Stimulated activated naive CD8-positive, alpha-beta T cell treated with anti-CD3 and anti-CD28 coated beads, Interleukin-15, Interleukin-2, amounts not matched to agents 100 ng/mL and 50 ng/mL, for 24 hours (primary cell): ENCODE results near the gene KNDC1.
"Not testable (repeated sequence)": the region's sequence is repeated elsewhere in the genome, so short reads cannot be mapped to it uniquely, and the experiment has no call there.

Source experiments
- H3K27ac Mint-ChIP-seq: one replicate; pipeline ENCODE4 v1.8.0; 2021; ENCODE audit warnings: mild to moderate bottlenecking, mixed read lengths
- H3K27me3 Mint-ChIP-seq: one replicate; pipeline ENCODE4 v1.8.0; 2021; ENCODE audit warnings: mixed read lengths
- H3K36me3 Mint-ChIP-seq: one replicate; pipeline ENCODE4 v1.8.0; 2021; ENCODE audit warnings: low read depth, mixed read lengths
- H3K4me1 Mint-ChIP-seq: one replicate; pipeline ENCODE4 v1.8.0; 2021; ENCODE audit warnings: low read depth, mixed read lengths
- H3K4me3 Mint-ChIP-seq: one replicate; pipeline ENCODE4 v1.8.0; 2021; ENCODE audit warnings: mild to moderate bottlenecking, mixed read lengths
- H3K9me3 Mint-ChIP-seq: one replicate; pipeline ENCODE4 v1.8.0; 2021; ENCODE audit warnings: mixed read lengths

KNDC1 gene

DNA sequence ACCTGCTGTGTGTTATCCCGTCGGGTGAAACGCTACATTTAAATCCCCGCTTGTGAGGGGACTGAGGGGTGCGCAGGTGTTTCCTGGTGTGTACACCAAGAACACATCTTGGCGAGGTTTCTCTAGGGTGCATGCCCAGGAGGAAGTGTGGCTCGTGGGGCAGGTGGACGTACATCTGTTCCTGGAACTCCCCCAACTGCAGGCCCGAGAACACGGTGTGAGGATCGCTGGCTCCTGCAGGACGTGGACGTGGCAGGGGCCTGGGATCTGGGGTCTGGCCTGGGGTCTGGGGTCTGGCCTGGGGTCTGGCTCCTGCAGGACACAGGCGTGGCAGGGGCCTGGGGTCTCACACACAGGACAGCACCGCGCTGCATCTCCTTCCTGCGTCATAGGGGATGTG lies 10.1 kb downstream of the KNDC1 start:
- H3K36me3 Mint-ChIP-seq: no peaks in the 10 kb centered on the region
- H3K27me3 Mint-ChIP-seq: peaks cover 23% of the 10 kb centered on the region
- no peak overlapping the region for H3K27ac Mint-ChIP-seq
- peaks cover 6% of the 10 kb centered on the region for H3K9me3 Mint-ChIP-seq
- no peak overlapping the region for H3K4me3 Mint-ChIP-seq
- no peaks in the 10 kb centered on the region for H3K4me1 Mint-ChIP-seq

DNA sequence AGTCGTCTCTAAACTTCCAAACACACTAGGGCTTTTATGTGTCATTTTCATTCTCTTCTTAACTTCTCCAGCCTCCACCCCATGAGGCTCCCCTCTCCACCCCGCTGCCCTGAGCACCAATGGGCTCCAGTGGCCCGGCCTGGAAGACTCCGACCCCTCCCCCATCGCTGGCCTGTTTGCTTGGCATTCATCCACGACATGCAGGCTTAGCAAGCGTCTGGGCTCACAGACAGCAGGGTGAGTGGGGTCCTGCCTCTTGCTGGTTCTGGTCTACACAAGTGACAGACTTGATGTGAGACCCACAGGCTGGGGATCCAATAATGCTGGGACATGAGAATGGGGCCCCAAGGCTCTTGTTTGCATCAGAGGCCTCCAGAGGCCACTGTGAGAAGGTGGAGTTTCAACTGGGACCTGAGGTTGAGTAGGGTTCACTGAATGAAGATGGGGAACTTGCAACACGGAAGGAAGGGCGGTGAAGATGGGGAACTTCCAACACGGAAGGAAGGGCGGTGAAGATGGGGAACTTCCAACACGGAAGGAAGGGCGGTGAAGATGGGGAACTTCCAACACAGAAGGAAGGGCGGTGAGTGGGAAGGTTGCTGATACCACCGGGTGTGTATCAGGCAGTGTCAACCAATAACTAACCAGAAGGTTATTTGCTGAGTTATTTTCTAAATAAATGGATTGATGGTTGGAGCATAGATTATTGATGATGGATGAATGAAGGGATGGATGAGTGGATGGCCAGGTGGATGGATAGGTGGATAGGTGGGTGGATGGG lies 14.0 kb downstream of the KNDC1 start:
- H3K27me3 Mint-ChIP-seq: peaks cover 23% of the 10 kb centered on the region
- no peaks in the 10 kb centered on the region for H3K4me1 Mint-ChIP-seq
- H3K4me3 Mint-ChIP-seq: no peak overlapping the region
- H3K9me3 Mint-ChIP-seq: peaks cover 20% of the 10 kb centered on the region
- H3K36me3 Mint-ChIP-seq: no peaks in the 10 kb centered on the region
- H3K27ac Mint-ChIP-seq: no peak overlapping the region

DNA sequence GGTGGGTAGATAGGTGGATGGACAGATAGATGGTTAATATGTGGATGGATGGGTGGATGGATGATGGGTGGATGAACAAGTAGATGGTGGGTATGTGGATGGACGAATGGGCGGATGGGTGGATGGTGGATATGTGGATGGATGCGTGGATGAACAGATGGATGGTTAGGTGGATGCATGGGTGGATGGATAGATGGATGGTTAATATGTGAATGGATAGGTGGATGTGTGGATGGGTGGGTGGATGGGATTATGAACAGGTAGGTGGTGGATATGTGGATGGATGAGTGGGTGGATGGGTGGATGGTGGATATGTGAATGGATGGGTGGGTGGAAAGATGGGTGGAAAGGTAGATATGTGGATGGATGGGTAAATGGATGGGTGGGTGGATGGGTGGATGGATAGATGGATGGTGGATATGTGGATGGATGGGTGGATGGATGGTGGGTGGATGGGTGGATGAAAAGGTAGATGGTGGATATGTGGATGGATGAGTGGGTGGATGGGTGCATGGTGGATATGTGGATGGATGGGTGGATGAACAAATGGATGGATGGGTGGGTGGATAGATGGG lies 14.8 kb downstream of the KNDC1 start:
- no peak overlapping the region for H3K4me3 Mint-ChIP-seq
- no peaks in the 10 kb centered on the region for H3K36me3 Mint-ChIP-seq
- no peak overlapping the region for H3K27ac Mint-ChIP-seq
- peaks cover 22% of the 10 kb centered on the region for H3K27me3 Mint-ChIP-seq
- no peaks in the 10 kb centered on the region for H3K4me1 Mint-ChIP-seq
- peaks cover 20% of the 10 kb centered on the region for H3K9me3 Mint-ChIP-seq

DNA sequence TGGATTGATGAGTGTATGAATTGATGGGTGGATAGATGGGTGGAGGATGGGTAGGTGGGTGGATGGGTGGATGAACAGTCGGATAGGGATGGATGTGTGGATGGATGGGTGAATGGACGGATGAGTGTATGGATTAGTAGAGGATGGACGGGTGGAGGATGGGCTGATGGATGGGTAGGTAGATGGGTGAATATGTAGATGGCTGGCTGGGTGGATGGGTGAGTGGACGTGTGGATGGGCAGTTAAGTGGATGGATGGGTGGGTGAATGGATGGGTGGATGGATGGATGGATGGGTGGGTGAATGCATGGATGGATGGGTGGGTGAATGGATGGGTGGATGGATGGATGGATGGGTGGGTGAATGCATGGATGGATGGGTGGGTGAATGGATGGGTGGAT lies 15.6 kb downstream of the KNDC1 start:
- H3K27ac Mint-ChIP-seq, H3K4me3 Mint-ChIP-seq, H3K36me3 Mint-ChIP-seq, H3K4me1 Mint-ChIP-seq: not testable (repeated sequence)
- Mint-ChIP-seq H3K9me3 (peaks cover 20% of the 10 kb centered on the region), H3K27me3 (peaks cover 19% of the 10 kb centered on the region)

DNA sequence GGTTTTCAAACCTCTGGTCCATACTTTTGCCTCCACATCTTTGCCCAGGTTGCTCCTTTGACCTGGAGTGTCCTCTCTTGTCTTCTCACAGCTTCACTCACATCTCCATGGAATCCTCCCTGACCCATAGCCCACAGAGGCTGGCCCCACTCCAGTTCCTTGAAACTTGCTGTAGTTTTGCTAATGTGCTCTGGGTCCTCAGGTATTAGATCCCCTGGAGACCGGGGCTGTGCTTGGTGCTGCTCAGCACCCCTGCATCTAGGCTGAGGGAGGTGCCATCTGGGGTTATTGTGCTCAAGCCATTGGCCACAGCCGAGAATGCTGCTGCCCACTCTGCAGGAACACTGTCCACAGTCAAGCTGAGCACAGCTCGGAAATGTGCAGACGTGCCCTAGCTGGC lies 16.5 kb downstream of the KNDC1 start:
- Mint-ChIP-seq H3K9me3 (peaks cover 20% of the 10 kb centered on the region), H3K4me1 (no peaks in the 10 kb centered on the region), H3K27me3 (peaks cover 19% of the 10 kb centered on the region), H3K36me3 (no peaks in the 10 kb centered on the region), H3K27ac (no peak overlapping the region), H3K4me3 (no peak overlapping the region)

DNA sequence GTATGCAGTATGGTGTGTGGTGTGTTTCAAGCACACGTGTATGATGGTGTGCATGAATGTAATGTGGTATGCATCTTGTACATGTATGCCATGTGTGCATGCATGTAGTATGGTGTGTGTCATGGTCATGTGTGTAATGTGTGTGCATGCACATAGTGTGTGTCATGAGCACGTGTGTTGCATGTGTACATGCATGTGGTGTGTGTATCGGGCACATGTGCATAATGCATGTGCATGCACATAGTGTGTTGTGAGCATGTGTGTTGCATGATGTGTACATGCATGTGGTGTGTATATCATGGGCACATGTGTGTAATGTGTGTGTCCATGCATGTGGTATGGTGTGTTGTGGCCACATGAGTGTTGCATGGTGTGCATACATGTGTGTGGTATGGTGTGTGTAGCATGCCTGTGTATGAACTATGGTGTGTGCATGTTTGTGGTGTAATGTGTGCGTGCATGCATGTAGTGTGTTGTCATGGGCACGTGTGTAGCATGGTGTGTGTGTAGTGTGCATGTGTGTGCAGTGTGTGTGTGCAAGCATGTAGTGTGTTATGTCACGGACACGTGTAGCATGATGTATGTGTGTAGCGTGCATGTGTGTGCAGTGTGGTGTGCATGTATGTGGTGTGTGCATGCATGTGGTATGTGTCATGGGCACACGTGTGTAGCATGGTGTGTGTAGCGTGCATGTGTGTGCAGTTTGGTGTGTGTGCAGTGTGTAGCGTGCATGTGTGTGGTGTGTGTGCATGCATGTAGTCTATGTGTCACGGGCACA lies 17.6 kb downstream of the KNDC1 start:
- Mint-ChIP-seq H3K27ac (no peak overlapping the region), H3K9me3 (peaks cover 20% of the 10 kb centered on the region), H3K36me3 (no peaks in the 10 kb centered on the region), H3K4me3 (no peak overlapping the region), H3K27me3 (peaks cover 12% of the 10 kb centered on the region), H3K4me1 (no peaks in the 10 kb centered on the region)

DNA sequence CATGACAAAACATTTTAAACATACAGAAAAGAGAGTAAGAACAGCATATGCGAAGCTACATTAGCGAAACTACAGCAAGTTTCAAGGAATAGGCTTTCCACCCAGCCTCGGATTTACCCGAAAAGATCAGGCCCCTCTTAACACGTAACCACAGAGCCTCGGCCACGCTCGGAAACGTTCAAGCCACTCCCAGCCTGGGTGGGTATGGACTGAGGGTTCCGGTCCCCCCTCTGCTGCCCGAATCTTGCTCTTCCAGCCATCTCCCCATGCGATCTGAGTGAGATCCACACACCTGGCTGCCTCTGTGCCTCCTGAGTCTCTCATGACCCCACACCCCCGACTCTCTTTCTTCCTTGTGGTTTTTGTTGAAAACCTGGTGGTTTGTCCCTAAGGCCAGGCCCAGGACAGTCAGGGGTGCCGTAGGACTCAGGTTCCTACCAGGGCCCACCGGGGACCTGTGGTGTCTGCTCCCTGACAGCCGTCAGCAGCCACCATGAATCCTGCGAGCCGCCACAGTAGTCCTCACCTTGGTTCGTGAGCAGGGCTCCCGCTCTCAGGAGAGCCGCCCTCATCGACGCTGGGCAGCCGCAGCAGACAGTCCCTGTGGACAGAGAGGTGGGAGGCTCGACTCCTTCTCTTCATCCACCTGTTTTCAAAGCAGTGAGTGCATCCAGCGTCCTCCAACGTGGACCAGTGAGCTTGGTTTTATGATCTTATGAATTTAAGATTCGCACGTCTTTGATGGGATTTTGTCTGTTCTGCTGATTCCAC lies 18.5 kb downstream of the KNDC1 start:
- H3K9me3 Mint-ChIP-seq: peaks cover 20% of the 10 kb centered on the region

DNA sequence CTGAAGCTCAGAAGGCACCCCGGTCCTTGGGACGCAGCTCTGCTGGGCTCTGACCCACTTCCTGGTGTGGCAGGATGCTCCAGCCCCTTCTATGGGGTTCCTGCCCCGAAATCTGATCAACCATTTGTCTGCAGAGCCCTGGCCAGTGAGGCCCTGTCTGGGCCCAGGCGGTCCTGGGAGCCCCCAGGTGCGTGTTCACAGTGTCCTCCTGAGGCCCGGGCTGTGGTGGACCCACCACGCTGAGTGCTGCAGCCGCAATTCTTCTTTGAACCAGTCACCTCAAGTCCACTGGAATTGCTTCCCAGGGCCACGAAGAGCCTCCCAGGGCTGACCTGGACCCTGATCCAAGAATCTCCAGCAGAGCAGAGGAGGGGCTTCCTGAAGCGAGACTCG lies 19.1 kb downstream of the KNDC1 start:
- Mint-ChIP-seq H3K4me3 (no peak overlapping the region), H3K27ac (no peak overlapping the region), H3K36me3 (no peaks in the 10 kb centered on the region), H3K27me3 (peaks cover 6% of the 10 kb centered on the region), H3K4me1 (no peaks in the 10 kb centered on the region), H3K9me3 (peaks cover 20% of the 10 kb centered on the region)

More for the DNA sequence above, 18.5 kb downstream of the KNDC1 start:
- Mint-ChIP-seq H3K27ac (no peak overlapping the region), H3K4me1 (no peaks in the 10 kb centered on the region), H3K4me3 (no peak overlapping the region), H3K27me3 (peaks cover 6% of the 10 kb centered on the region), H3K36me3 (no peaks in the 10 kb centered on the region)

DNA sequence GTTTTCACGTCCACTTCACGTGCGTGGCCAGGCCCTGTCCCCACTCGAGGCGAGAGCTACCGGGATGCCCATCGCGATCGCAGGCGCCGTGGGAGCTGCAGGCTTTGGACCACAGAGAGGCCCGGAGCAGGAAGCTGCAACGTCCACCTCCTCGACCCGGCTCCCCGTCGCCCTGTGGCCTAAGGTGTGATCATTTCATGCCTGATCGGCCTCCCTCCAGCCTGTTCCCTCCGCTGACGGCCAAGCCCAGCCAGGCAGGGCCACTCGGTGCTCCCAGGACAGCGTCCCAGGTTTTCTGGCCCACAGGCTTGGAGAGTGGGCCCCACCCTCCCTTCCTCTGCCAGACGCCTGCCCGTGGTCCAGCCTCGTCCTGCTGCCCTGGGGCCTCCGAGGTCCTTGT lies 19.6 kb downstream of the KNDC1 start:
- Mint-ChIP-seq H3K4me3 (no peak overlapping the region), H3K36me3 (no peaks in the 10 kb centered on the region), H3K27ac (no peak overlapping the region), H3K27me3 (peaks cover 2% of the 10 kb centered on the region), H3K4me1 (no peaks in the 10 kb centered on the region), H3K9me3 (peaks cover 18% of the 10 kb centered on the region)

DNA sequence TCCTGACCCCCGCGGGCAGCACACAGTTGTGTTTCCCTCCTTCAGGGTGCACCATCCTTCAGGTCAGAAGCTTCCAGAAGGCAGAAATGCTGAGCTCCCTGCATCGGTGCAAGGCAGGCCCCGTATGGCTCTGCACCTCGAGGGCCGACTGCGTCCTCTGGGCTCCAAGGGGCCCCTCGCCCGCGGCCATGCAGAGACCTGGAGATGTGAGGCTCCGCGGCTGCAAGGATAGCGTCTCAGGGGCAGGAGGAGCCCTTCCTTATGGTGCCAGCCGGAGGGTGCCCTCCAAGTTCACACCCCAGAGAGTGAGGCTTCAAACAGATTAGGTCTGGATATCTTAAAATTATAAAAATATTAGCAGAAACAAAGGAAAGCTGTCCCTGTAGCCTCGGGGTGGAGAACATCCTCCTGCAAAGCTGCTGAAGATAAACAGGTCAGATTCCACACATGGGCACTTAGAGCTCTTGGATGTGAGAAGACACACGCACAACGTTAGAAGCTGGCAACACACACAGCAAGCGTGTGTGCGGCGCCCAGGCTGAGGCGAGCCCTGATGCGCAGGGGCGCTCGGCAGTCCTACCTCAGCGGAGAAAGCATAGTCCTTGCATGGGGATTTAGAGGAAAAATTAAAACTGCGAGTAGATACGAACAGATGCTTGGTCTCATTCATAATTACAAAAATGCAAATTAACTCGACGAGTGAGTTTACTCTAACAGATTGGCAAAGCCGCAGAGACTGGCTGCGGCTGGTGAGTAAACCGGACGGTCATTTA lies 20.4 kb downstream of the KNDC1 start:
- no peak overlapping the region for H3K27ac Mint-ChIP-seq
- no peaks in the 10 kb centered on the region for H3K36me3 Mint-ChIP-seq

DNA sequence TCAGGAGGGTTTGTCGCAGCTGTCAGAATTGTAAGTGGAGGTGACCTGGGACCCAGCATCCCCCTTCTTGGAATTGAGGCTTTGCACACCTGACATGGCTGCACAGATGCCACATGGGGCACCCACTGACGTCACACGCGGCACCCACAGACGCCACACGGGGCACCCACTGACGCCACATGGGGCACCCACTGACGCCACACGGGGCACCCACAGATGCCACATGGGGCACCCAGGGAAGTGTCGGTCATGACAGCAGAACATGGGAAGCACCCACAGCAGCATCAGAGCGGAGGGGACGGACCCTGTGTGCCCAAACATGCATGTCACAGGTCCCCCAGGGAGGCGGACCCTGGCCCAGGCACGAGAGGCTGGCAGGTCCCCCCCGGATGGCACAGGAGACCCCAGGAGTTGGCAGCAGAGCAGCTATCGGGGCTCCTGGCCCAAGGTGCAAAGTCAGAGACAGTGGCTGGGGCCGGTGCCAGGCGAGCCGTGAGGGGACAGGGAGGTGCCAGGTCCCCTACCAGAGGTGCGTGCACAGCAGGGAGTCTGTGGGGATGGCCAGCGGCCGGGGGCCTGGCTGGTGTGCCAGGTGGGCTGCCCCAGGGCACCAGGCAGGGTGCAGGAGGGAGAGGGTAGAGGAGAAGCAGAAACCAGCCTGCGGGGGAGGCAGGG lies 21.1 kb downstream of the KNDC1 start:
- Mint-ChIP-seq H3K4me1 (no peaks in the 10 kb centered on the region), H3K27me3 (no peaks in the 10 kb centered on the region), H3K9me3 (peaks cover 17% of the 10 kb centered on the region), H3K27ac (no peak overlapping the region), H3K4me3 (no peak overlapping the region), H3K36me3 (no peaks in the 10 kb centered on the region)

More for the DNA sequence above, 20.4 kb downstream of the KNDC1 start:
- H3K4me3 Mint-ChIP-seq: no peak overlapping the region
- H3K4me1 Mint-ChIP-seq: no peaks in the 10 kb centered on the region
- H3K9me3 Mint-ChIP-seq: peaks cover 17% of the 10 kb centered on the region
- no peaks in the 10 kb centered on the region for H3K27me3 Mint-ChIP-seq

DNA sequence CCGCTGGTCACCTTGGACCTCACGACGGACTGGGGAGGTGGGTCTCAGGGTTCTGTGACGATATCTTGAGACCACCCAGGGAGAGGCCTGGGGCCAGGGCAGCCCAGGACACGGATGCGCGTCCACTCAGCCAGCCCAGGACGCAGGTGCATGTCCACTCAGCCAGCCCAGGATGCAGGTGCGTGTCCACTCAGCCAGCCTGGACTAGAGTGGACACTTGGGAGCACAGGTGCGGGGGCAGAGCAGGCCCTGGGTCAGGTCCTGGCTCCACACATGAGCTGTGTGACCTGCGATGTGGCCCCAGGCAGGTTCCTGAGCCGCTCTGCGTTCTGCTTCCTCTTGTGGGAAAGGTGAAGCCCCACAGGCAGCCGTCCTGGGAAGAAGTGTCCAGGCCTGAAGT lies 22.2 kb downstream of the KNDC1 start:
- Mint-ChIP-seq H3K27ac (no peak overlapping the region), H3K9me3 (peaks cover 14% of the 10 kb centered on the region), H3K27me3 (no peaks in the 10 kb centered on the region), H3K4me3 (no peak overlapping the region), H3K4me1 (no peaks in the 10 kb centered on the region), H3K36me3 (no peaks in the 10 kb centered on the region)

DNA sequence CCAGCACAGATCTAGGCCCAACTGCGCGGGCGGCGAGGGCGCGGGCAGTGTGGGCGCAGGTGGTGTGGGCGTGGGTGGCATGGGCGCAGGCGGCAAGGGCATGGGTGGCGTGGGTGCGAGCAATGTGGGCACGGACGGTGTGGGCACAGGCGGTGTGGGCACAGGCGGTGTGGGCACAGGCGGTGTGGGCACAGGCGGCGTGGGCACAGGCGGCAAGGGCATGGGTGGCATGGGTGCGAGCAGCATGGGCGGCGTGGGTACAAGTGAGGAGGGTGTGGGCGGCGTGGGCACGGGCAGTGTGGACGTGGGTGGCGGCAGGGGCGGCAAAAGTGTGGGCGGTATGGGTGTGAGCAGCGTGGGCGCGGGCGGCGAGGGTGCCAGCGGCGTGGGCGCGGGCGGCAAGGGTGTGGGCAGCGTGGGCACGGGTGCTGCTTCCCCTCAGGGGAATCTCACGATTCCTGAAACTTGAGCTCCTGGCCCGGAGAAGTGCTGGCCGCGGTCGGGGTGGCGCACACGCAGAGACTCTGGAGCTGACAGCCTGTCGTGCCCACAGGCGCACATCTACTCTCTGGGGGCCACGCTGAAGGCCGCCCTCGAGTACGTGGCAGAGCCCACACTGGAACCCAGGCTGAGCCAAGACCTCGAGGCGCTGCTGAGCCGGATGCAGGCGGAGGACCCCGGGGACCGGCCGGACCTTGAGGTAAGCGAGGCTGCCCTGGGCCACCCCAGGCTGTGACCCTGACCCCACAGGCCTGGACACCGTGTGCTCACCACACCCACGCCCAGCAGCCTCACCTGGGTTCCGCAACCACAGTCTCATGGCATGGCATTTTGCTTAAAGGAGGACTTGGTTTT lies 23.0 kb downstream of the KNDC1 start:
- Mint-ChIP-seq H3K4me3 (no peak overlapping the region), H3K27me3 (no peaks in the 10 kb centered on the region), H3K9me3 (peaks cover 6% of the 10 kb centered on the region), H3K36me3 (no peaks in the 10 kb centered on the region), H3K4me1 (no peaks in the 10 kb centered on the region), H3K27ac (no peak overlapping the region)
